GM12878 (cell line): Measurements from ENCODE around the gene PGM3. TPM values are rescaled to one million over a fixed set of nuclear protein-coding genes. Genes with fewer than 3 reads are reported as not detected.

Experiments used
- ATAC-seq: fragments of 200-7000 bp; cut with Tn5 transposase; 3 replicates; pipeline ENCODE4 v1.9.1; 2020; ENCODE audit warnings: mild to moderate bottlenecking, moderate library complexity
- BruUV-seq: library from RNA; stranded (reverse); fragments of 400-500 nt; replicated peaks from 2 replicates; lab custom pipeline; 2021; lab: Mats Ljungman, UMichigan
- CTCF ChIA-PET: fragments of 300-600 bp; sonication (Branson Sonifier 250); formaldehyde crosslinking; extraction: SDS; loops from one replicate; lab custom pipeline; 2021; ENCODE audit warnings: inconsistent platforms; lab: Yijun Ruan, JAX
- POLR2A ChIA-PET: fragments of 350-600 bp; formaldehyde crosslinking; extraction: SDS; loops from one replicate; lab custom pipeline; 2021; ENCODE audit warnings: inconsistent platforms; lab: Charles Lee
- RAD21 ChIA-PET: fragments of 300-600 bp; sonication (Branson Sonifier 250); formaldehyde crosslinking; loops from one replicate; lab custom pipeline; 2023; ENCODE audit warnings: antibody characterized with exemption; ENCODE audit not compliant: unreplicated experiment; lab: Charles Lee
- SMC1A ChIA-PET: fragments of 300-600 bp; sonication (Branson Sonifier 250); formaldehyde crosslinking; loops from one replicate; lab custom pipeline; 2023; ENCODE audit not compliant: unreplicated experiment, uncharacterized antibody; lab: Charles Lee
- DNase-seq: peaks from one replicate; pipeline ENCODE4 v3.0.0-alpha.2; 2011; ENCODE audit warnings: low read depth, low spot score
- FAIRE-seq: peaks from 3 replicates; lab custom pipeline; 2011; peaks lifted over from hg19 to GRCh38; lab: Jason Lieb, UNC
- H2AFZ ChIP-seq: 2 replicates; pipeline ENCODE4 v1.6.0; 2011; ENCODE audit warnings: low read depth, low read length, control low read depth; ENCODE audit not compliant: control insufficient read depth
- H3K27ac ChIP-seq: 2 replicates; pipeline ENCODE4 v1.5.1; 2011; ENCODE audit warnings: control low read depth; ENCODE audit not compliant: control insufficient read depth, insufficient read depth
- H3K27me3 ChIP-seq, 2 experiments: replicated peaks in 1 of 2; 2 replicates each; pipeline versions ENCODE4 v1.6.0 to v1.6.1; 2011; ENCODE audit warnings: low read length in 1 of 2; ENCODE audit not compliant: control insufficient read depth in 2 of 2, insufficient read depth in 2 of 2
- H3K36me3 ChIP-seq, 2 experiments: 2 replicates each; pipeline ENCODE4 v1.5.1; 2011; ENCODE audit warnings: low read length in 1 of 2; ENCODE audit not compliant: control insufficient read depth in 2 of 2, insufficient read depth in 2 of 2
- H3K4me1 ChIP-seq: 2 replicates; pipeline ENCODE4 v1.6.1; 2011; ENCODE audit warnings: mild to moderate bottlenecking, low read length, moderate library complexity, mixed read lengths; ENCODE audit not compliant: control insufficient read depth, insufficient read depth
- H3K4me2 ChIP-seq: 2 replicates; pipeline ENCODE4 v1.6.0; 2011; ENCODE audit warnings: control low read depth; ENCODE audit not compliant: control insufficient read depth, insufficient read depth
- H3K4me3 ChIP-seq: fragments of 200-600 bp; sonication (generic); 2 replicates; pipeline ENCODE4 v1.5.1; 2016
- H3K79me2 ChIP-seq: 2 replicates; pipeline ENCODE4 v1.6.0; 2011; ENCODE audit warnings: low read length; ENCODE audit not compliant: control insufficient read depth, insufficient read depth
- H3K9ac ChIP-seq: 2 replicates; pipeline ENCODE4 v1.8.0; 2011; ENCODE audit warnings: low read length, control low read depth, mixed read lengths; ENCODE audit not compliant: control insufficient read depth, insufficient read depth
- H3K9me3 ChIP-seq: replicated peaks from 3 replicates; pipeline ENCODE4 v1.5.1; 2011; ENCODE audit warnings: mild to moderate bottlenecking, low read length; ENCODE audit not compliant: control insufficient read depth, insufficient read depth
- H4K20me1 ChIP-seq: 2 replicates; pipeline ENCODE4 v1.6.0; 2011; ENCODE audit not compliant: control insufficient read depth, insufficient read depth
- ATF3 ChIP-seq: IDR thresholded peaks from 2 replicates; pipeline ENCODE4 v1.6.1; 2011; ENCODE audit warnings: low read depth, mild to moderate bottlenecking, low read length, moderate library complexity, borderline replicate concordance; ENCODE audit errors: extremely low read depth
- BHLHE40 ChIP-seq, 2 experiments: fragments of 450-650 bp in 1 of 2; IDR thresholded peaks; 2 replicates each; pipeline ENCODE4 v1.6.1; 2011 to 2017; ENCODE audit warnings: low read depth in 2 of 2, borderline replicate concordance in 1 of 2, improper control_type of control experiment in 1 of 2, low read length in 1 of 2, mild to moderate bottlenecking in 1 of 2
- EGR1 ChIP-seq, 2 experiments: IDR thresholded peaks; 1 replicate in 1 of 2; 2 replicates in 1 of 2; pipeline ENCODE4 v1.6.1; 2011 to 2012; ENCODE audit warnings: low read depth in 2 of 2, low read length in 2 of 2, borderline replicate concordance in 1 of 2, mild to moderate bottlenecking in 1 of 2, moderate library complexity in 1 of 2
- FOXM1 ChIP-seq: IDR thresholded peaks from 2 replicates; pipeline ENCODE4 v1.6.1; 2012; ENCODE audit warnings: low read depth, mild to moderate bottlenecking, inconsistent platforms, low read length, moderate library complexity
- GATAD2B ChIP-seq: fragments of 450-650 bp; conservative IDR thresholded peaks from 2 replicates; pipeline ENCODE4 v1.6.1; 2017; ENCODE audit warnings: low read depth, mild to moderate bottlenecking, moderate library complexity
- HDGF ChIP-seq: fragments of 450-650 bp; IDR thresholded peaks from 2 replicates; pipeline ENCODE4 v1.6.1; 2016; ENCODE audit warnings: antibody characterized with exemption
- IKZF1 ChIP-seq: fragments of 450-650 bp; conservative IDR thresholded peaks from 2 replicates; pipeline ENCODE4 v1.6.1; 2017; ENCODE audit warnings: antibody characterized with exemption, mild to moderate bottlenecking
- MYC ChIP-seq: IDR thresholded peaks from 2 replicates; pipeline ENCODE4 v1.6.1; 2011; ENCODE audit warnings: mild to moderate bottlenecking, low read length, moderate library complexity, inconsistent platforms; ENCODE audit not compliant: insufficient read depth, insufficient replicate concordance, insufficient read length, severe bottlenecking
- RELB ChIP-seq: fragments of 450-650 bp; IDR thresholded peaks from 2 replicates; pipeline ENCODE4 v1.6.1; 2017; ENCODE audit warnings: low read depth, mild to moderate bottlenecking, moderate library complexity
- SREBF2 ChIP-seq: IDR thresholded peaks from 2 replicates; pipeline ENCODE4 v1.6.1; 2012; ENCODE audit warnings: mild to moderate bottlenecking, low read length
- SRF ChIP-seq, 2 experiments: IDR thresholded peaks; 2 replicates each; pipeline ENCODE4 v1.6.1; 2011; ENCODE audit warnings: low read depth in 2 of 2, low read length in 2 of 2, mild to moderate bottlenecking in 1 of 2, moderate library complexity in 1 of 2
- STAT3 ChIP-seq: IDR thresholded peaks from 2 replicates; pipeline ENCODE4 v1.6.1; 2011; ENCODE audit warnings: low read depth, low read length, improper control_type of control experiment
- SUZ12 ChIP-seq: fragments of 200-600 bp; sonication (generic); IDR thresholded peaks from one replicate; pipeline ENCODE4 v1.6.1; 2018; ENCODE audit warnings: antibody characterized with exemption, mild to moderate bottlenecking; ENCODE audit not compliant: unreplicated experiment
- TCF3 ChIP-seq: IDR thresholded peaks from 2 replicates; pipeline ENCODE4 v1.6.1; 2012; ENCODE audit warnings: low read depth, mild to moderate bottlenecking, low read length, borderline replicate concordance; ENCODE audit not compliant: insufficient read depth
- YBX1 ChIP-seq: fragments of 450-650 bp; IDR thresholded peaks from 2 replicates; pipeline ENCODE4 v1.6.1; 2016; ENCODE audit warnings: antibody characterized with exemption
- WGBS: methylation state at CpG from one replicate; pipeline ENCODE4 v1.1.6; 2016; ENCODE audit warnings: low lambda C conversion rate; ENCODE audit not compliant: insufficient replicate concordance, insufficient coverage; ENCODE audit errors: missing lambda C conversion rate; 5-methylcytosine and 5-hydroxymethylcytosine counted together
- in situ Hi-C: fragments of 300-500 bp; cut with MboI; formaldehyde crosslinking; loops from 9 replicates; pipeline ENCODE4 v1.14.3; 2018; ENCODE audit warnings: mixed read lengths
- intact Hi-C: fragments of 100-400 bp; cut with micrococcal nuclease; formaldehyde crosslinking; loops from one replicate; pipeline ENCODE4 v1.14.2; 2022; ENCODE audit not compliant: unreplicated experiment
- polyA plus RNA-seq, 11 experiments: library from polyadenylated mRNA; depleted of rRNA in 4 of 11; unstranded in 6 of 11; stranded (reverse) in 5 of 11; fragments of >200 nt; fragmentation: Nextera tagmentation in 4 of 11; fragmentation: Illumina TruSeq in 1 of 11; extraction: Ambion mirVana in 4 of 11; extraction: Trizol in 1 of 11; gene quantifications; 1 replicate in 1 of 11; 2 replicates in 10 of 11; pipeline versions ENCODE4 v1.2.1 to v1.2.3, GENCODE V29; 2011 to 2016; ENCODE audit warnings: inconsistent platforms in 2 of 11, missing spikeins in 2 of 11, low read depth in 1 of 11
- total RNA-seq, 4 experiments: library from RNA; depleted of rRNA in 3 of 4; stranded (reverse); fragments of >200 nt in 3 of 4; fragmentation: Illumina TruSeq in 1 of 4; extraction: Trizol in 1 of 4; gene quantifications; 2 replicates each; pipeline versions ENCODE4 v1.2.1 to v1.2.3, GENCODE V29; 2013 to 2021
- TF ChIP-seq, protein P1 (sequence below), 3 experiments: IDR thresholded peaks in 2 of 3; conservative IDR thresholded peaks in 1 of 3; 2 replicates each; pipeline ENCODE4 v1.5.1; 2011; ENCODE audit warnings: low read depth in 3 of 3, low read length in 3 of 3, mild to moderate bottlenecking in 3 of 3, control low read depth in 2 of 3, moderate library complexity in 2 of 3, inconsistent platforms in 1 of 3, mixed read lengths in 1 of 3; ENCODE audit not compliant: control insufficient read depth in 2 of 3, insufficient read depth in 1 of 3; ENCODE audit errors: extremely low read depth in 1 of 3

The PGM3 gene
- total and polyA plus RNA-seq, 10 of the 15 experiments (the other 5 are each of a cell fraction or from before 2014, with no cell fraction given), result 13.0 to 36.0 (median 24.6) TPM

GRCh38 chr6:83152913-83153312 lies 40.2 kb downstream of the PGM3 start:
- no peak for TF ChIP-seq BHLHE40 (IDR thresholded peaks at IDR 0.05; ENCODE audit: borderline replicate concordance in 1 of 2, low read depth in 2 of 2, low read length in 1 of 2)
- TF ChIP-seq RELB, result no peak
- TF ChIP-seq HDGF, result no peak
- no peak for TF ChIP-seq SUZ12
- TF ChIP-seq ATF3, result no peak
- no peak for TF ChIP-seq SREBF2
- TF ChIP-seq STAT3, result no peak
- TF ChIP-seq EGR1 (IDR thresholded peaks at IDR 0.05; ENCODE audit: borderline replicate concordance in 1 of 2, low read depth in 2 of 2, low read length in 2 of 2), result no peak
- TF ChIP-seq FOXM1, result no peak
- no peak for TF ChIP-seq GATAD2B
- TF ChIP-seq MYC, result no peak
- TF ChIP-seq IKZF1, result no peak
- no peak for TF ChIP-seq YBX1
- TF ChIP-seq SRF (IDR thresholded peaks at IDR 0.05; ENCODE audit: low read depth in 2 of 2, low read length in 2 of 2), result no peak
- TF ChIP-seq TCF3, result no peak
- TF ChIP-seq, protein P1, sequence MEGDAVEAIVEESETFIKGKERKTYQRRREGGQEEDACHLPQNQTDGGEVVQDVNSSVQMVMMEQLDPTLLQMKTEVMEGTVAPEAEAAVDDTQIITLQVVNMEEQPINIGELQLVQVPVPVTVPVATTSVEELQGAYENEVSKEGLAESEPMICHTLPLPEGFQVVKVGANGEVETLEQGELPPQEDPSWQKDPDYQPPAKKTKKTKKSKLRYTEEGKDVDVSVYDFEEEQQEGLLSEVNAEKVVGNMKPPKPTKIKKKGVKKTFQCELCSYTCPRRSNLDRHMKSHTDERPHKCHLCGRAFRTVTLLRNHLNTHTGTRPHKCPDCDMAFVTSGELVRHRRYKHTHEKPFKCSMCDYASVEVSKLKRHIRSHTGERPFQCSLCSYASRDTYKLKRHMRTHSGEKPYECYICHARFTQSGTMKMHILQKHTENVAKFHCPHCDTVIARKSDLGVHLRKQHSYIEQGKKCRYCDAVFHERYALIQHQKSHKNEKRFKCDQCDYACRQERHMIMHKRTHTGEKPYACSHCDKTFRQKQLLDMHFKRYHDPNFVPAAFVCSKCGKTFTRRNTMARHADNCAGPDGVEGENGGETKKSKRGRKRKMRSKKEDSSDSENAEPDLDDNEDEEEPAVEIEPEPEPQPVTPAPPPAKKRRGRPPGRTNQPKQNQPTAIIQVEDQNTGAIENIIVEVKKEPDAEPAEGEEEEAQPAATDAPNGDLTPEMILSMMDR (IDR thresholded peaks at IDR 0.05 in 2 of 3, conservative IDR thresholded peaks at IDR 0.05 in 1 of 3; ENCODE audit: control insufficient read depth in 2 of 3, extremely low read depth in 1 of 3, insufficient read depth in 1 of 3, low read depth in 3 of 3, low read length in 3 of 3), result no peak
- TF ChIP-seq, all 136 proteins: peak for 0
- no TSS peak for BruUV-seq
- H3K36me3 ChIP-seq, result peaks cover 0 to 8% of the 10 kb centered on the region in 2 experiments; a peak in 3 of 4 replicates
- H3K4me2 ChIP-seq, result no peak overlapping the region
- ChIA-PET RAD21 (interaction anchor here (1.4 kb wide), 1 partner anchor 62 kb away, joined by 4 read pairs; no protein-coding TSS in a partner anchor), SMC1A (interaction anchor here (0.6 to 1.8 kb wide), 2 partner anchors 27 to 62 kb away, joined by 3 to 5 read pairs; no protein-coding TSS in a partner anchor), POLR2A (interaction anchor here (0.7 kb wide), 1 partner anchor 295 kb away, joined by 6 read pairs; no protein-coding TSS in a partner anchor), CTCF (no interaction called here)
- H3K27me3 ChIP-seq, result no peaks in the 10 kb centered on the region
- H2AFZ ChIP-seq, result no peak overlapping the region
- H3K27ac ChIP-seq, result no peak overlapping the region
- ATAC-seq, result no peak
- no peak overlapping the region for H3K9ac ChIP-seq
- no peaks in the 10 kb centered on the region for H4K20me1 ChIP-seq
- no peaks in the 10 kb centered on the region for H3K4me1 ChIP-seq
- no peak for FAIRE-seq
- WGBS, result 89% methylated on average over 1 of the region's 1 CpG
- no peaks in the 10 kb centered on the region for H3K9me3 ChIP-seq
- H3K79me2 ChIP-seq, result no peaks in the 10 kb centered on the region
- intact Hi-C loops, result no loop called here
- in situ Hi-C loops, result no loop called here
- no peak for DNase-seq
- H3K4me3 ChIP-seq, result no peak overlapping the region
